KG1 (cell line): ENCODE measurements around the gene PLD6.
"Not testable (repeated sequence)": the region's sequence is repeated elsewhere in the genome, so short reads cannot be mapped to it uniquely, and the experiment has no call there.

ENCODE experiments used
- DNase-seq: peaks from one replicate; lab custom pipeline; 2025; lab: John Stamatoyannopoulos, UW

PLD6 gene

GRCh38 chr17:17173921-17174320 lies 32.2 kb downstream of the PLD6 start:
- no peak for DNase-seq

DNA sequence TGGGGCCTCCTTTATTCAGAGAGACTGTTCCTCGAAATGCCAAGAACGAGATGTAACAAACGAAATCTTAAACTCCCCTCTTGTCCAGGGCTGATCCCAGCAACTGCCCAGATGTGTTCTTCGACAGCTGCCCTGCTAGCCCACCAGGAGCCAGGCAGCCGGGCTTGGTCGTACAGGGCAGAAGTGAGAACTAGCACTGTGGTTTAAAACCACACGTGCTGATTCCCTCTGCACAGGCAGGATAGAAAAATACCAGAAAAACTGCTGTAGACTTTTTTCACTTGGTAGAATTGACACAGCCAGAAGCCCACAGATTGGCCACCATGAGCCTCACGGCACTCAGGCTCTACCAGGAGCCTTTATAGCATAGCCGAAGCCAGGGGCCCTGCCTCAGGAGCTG lies 33.1 kb downstream of the PLD6 start:
- DNase-seq, result no peak

DNA sequence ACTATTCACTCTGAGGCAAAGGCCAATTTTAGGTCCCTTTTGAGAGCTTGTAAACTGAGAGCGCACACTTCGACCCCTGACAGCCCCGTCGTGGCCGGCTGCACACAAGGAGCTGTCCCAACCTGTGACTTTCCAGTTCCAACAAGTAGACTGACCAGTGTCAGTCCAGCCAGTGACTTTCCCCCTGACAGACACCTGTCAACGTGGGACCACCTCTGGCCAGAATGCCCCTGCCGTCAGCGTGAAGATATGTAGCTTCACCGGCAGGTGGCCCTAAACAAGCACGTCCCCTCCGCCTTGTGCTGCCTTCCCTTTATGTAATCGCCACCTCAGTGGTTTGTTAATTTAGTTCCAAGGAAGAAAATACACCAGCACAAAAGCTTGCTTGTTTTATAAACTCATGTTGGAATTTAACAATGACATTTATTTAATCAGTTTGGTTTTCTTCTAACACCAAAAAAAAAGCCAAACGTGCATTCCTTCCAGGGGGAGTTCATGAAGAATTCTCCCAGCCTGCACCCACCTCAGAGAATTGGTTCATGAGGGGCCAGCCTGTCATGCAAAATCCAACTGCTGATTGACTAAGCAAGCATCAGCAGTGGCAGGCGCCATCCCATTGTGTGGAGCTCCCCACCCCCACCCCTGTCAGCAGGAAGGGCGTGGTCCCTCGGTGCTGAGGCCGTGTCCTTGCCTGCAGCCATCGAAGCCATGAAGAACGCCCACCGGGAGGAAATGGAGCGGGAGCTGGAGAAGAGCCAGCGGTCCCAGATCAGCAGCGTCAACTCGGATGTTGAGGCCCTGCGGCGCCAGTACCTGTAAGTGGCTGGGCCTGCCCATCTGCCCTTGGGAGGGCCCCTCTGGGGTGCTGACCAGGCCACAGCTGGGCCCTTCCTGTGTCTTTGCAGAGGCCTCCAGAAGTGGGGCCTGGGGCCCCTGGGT lies 33.9 kb downstream of the PLD6 start:
- no peak for DNase-seq

DNA sequence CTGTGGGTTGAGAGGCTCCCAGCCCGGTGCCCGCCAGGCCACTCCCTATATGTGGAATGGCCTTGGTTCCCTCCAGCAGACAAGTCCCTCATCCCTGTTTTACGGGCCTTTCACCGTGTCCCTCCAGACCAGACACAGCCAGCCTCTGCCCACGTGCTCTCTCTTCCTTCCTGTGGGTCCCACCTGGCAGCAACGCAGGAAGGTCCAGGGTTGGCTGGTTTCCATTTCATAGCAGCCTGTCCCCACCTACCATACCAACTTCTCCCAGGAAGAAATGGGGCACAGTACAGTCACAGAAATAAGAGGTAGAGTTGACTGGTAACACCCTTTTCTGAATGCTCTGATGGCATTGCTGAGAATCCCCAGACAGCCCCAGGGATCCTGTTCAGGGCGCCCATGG lies 34.9 kb downstream of the PLD6 start:
- DNase-seq, result no peak

GRCh38 chr17:17170346-17170985 lies 35.7 kb downstream of the PLD6 start:
- DNase-seq, result no peak

- no peak for DNase-seq
Observed at GRCh38 chr17:17169396-17169795, 36.7 kb downstream of the PLD6 start.

DNA sequence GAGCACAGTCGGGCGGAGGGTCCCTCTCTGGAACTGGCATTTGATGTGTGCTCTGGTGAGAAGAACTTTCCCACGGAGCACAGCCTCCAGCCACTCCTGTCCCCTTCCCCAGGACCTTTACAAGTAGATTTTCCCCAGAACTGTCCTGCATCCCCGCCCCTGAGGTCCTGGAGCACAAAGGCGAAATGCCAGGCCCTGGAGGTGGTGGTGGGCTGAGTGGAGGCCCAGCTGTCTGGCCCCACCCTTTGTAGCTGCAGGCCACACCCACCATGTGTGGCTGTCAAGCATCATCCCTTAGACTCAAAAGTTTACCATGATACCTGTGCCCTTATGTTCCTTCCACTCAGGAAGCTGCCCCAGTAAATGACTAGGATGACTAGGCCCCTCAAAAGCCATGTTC lies 37.7 kb downstream of the PLD6 start:
- no peak for DNase-seq

- DNase-seq, result no peak
Observed at GRCh38 chr17:17167986-17168385, 38.1 kb downstream of the PLD6 start.

DNA sequence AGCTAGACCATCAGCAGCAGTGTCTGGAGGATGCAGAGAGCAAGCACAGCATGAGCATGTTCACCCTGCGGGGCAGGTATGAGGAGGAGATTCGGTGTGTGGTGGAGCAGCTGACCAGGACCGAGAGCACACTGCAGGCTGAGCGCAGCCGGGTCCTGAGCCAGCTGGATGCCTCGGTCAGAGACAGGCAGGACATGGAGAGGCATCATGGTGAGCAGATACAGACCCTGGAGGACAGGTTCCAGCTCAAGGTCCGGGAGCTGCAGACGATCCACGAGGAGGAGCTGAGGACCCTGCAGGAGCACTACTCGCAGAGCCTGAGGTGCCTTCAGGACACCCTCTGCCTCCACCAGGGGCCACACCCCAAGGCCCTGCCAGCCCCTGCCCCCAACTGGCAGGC lies 38.8 kb downstream of the PLD6 start:
- DNase-seq, result no peak

DNA sequence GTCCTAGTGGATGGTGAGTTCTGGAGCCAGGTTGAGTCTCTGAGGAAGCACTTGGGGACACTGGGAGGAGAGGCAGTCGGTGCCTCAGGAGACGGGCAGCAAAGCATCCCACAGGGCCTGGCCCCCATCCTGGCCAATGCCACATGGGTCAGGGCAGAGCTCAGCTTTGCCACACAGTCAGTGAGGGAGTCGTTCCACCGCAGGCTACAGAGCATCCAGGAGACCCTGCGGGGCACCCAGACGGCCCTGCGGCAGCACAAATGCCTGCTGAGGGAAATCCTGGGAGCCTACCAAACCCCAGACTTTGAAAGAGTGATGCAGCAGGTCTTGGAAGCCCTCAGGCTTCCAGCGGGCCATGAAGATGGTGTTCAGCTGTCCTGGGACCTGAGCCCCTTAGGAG lies 39.7 kb downstream of the PLD6 start:
- no peak for DNase-seq

- DNase-seq, result no peak
Observed at GRCh38 chr17:17165666-17166308, 40.3 kb downstream of the PLD6 start.

DNA sequence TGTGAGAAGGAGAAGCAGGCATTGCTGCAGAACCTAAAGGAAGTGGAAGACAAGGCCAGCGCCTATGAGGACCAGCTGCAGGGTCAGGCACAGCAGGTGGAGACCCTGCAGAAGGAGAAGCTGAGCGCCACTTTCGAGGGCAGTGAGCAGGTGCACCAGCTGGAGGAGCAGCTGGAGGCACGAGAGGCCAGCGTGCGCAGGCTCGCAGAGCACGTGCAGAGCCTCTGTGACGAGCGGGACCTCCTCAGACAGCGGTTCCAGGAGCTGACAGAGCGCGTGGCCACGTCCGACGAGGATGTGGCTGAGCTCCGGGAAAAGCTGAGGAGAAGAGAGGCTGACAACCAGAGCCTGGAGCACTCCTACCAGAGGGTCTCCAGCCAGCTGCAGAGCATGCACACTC lies 41.5 kb downstream of the PLD6 start:
- DNase-seq, result no peak

DNA sequence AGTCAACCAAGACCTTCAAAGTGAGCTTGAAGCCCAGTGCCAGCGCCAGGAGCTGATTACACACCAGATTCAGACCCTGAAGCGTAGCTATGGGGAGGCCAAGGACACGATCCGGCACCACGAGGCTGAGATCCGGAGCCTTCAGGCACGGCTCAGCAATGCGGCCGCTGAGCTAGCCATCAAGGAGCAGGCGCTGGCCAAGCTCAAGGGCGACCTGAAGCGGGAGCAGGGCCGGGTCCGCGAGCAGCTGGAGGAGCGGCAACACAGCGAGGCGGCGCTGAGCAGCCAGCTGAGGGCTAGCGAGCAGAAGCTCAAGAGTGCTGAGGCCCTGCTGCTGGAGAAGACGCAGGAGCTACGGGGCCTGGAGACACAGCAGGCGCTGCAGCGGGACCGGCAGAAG lies 42.0 kb downstream of the PLD6 start:
- DNase-seq, result no peak

- no peak for DNase-seq
Observed at GRCh38 chr17:17161759-17162158, 44.4 kb downstream of the PLD6 start.

- no peak for DNase-seq
Observed at GRCh38 chr17:17161121-17161520, 45.0 kb downstream of the PLD6 start.

- DNase-seq, result no peak
Observed at GRCh38 chr17:17159571-17159970, 46.6 kb downstream of the PLD6 start.

GRCh38 chr17:17158506-17158905 lies 47.6 kb downstream of the PLD6 start:
- not testable (repeated sequence) for DNase-seq

DNA sequence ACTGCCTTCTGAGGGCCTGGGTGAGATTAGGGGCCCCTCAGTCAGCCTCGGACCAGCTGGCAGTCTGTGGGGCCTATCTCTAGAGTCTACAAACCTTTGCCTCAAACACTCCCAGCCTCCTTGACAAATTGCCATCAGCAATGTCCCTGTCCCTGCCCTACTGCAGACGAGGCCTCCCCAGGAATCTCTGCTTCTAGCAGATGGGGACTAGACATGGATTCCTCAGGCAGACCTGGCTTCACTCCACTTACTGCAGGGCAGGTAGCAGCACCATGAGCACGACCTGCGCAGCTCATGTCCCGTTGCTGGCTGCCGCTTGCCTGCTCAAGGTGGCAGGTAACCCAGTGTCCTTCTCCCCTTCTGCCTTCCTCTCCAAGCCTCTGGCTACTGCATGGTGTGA lies 49.1 kb downstream of the PLD6 start:
- no peak for DNase-seq

DNA sequence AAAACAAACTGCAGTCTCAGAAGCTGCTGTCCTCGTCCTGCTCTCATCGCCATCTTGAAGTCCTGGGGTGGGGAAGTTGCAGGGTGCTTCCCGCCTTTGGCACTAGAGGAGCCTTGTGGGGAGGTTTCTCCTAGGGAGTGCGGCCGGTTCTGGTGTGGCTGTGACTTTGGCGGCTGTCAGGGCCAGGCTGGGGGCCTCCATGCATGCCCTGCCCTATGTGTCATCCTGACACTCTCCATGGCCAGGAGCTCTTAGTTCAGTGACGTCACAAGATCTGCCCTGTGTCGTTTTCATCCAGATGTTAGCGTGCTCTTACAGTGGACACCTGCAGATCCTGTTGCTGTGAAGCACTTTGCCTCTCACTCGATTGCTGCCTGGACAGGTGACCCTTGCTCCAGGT lies 49.6 kb downstream of the PLD6 start:
- no peak for DNase-seq

GRCh38 chr17:17156107-17156506 lies 50.0 kb downstream of the PLD6 start:
- DNase-seq, result no peak

GRCh38 chr17:17155568-17155967 lies 50.6 kb downstream of the PLD6 start:
- DNase-seq, result no peak

- DNase-seq, result no peak
Observed at GRCh38 chr17:17154981-17155380, 51.2 kb downstream of the PLD6 start.

DNA sequence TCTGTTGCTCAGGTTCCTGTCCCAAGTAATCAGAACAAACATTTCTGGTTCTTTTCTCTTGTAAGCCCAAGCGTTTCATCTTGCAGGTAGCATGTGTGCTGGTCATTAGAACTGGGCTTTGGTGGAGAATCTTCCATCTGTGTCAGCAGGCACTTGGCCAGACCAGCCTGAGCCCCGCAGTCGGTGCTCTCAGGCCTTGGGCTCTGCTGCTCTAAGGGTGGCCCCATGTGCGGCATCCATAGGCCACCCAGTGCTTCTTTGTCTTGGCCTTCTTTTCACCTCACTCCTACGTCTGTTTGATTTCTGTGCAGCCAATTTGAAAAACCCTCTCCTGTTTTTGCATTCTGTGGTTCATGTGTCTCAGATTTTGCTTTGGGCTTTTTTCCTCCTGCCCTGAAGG lies 51.6 kb downstream of the PLD6 start:
- no peak for DNase-seq
